Neural cell (in vitro differentiated cells): ENCODE results near the gene TENM3. TPM values are rescaled to one million over a fixed set of nuclear protein-coding genes. Genes with fewer than 3 reads are reported as not detected.

Experiments
- H2AFZ ChIP-seq: fragments of 200-600, 300-800 bp; sonication (generic), shearing (Covaris generic); 2 replicates; pipeline ENCODE4 v1.6.0; 2014; ENCODE audit warnings: low read depth, mild to moderate bottlenecking, antibody characterized with exemption, low read length, moderate library complexity
- H3F3A ChIP-seq: fragments of 200-600 bp; shearing (Covaris generic); 2 replicates; pipeline ENCODE4 v1.6.1; 2016; ENCODE audit warnings: mild to moderate bottlenecking, moderate library complexity, mixed read lengths, antibody characterized with exemption, low read length; ENCODE audit not compliant: insufficient read depth, poor library complexity, severe bottlenecking
- H3K27ac ChIP-seq: fragments of 200-600, 300-800 bp; sonication (generic), shearing (Covaris generic); 2 replicates; pipeline ENCODE4 v1.5.1; 2014; ENCODE audit warnings: mild to moderate bottlenecking, low read length, moderate library complexity
- H3K27me3 ChIP-seq: fragments of 300-800, 200-600 bp; sonication (generic), shearing (Covaris generic); 2 replicates; pipeline ENCODE4 v1.6.0; 2014; ENCODE audit warnings: mild to moderate bottlenecking, low read depth, low read length, moderate library complexity; ENCODE audit not compliant: insufficient read depth
- H3K36me3 ChIP-seq: fragments of 300-800, 200-600 bp; sonication (generic), shearing (Covaris generic); 2 replicates; pipeline ENCODE4 v1.5.1; 2014; ENCODE audit warnings: mild to moderate bottlenecking, antibody characterized with exemption, low read length, moderate library complexity; ENCODE audit not compliant: insufficient read depth
- H3K4me2 ChIP-seq: fragments of 300-800, 200-600 bp; sonication (generic), shearing (Covaris generic); 2 replicates; pipeline ENCODE4 v1.6.0; 2014; ENCODE audit warnings: mild to moderate bottlenecking, low read length
- H3K4me3 ChIP-seq: fragments of 300-800, 200-600 bp; sonication (generic), shearing (Covaris generic); 2 replicates; pipeline ENCODE4 v1.5.1; 2014; ENCODE audit warnings: mild to moderate bottlenecking, low read length, moderate library complexity
- H3K79me2 ChIP-seq: fragments of 200-600 bp; shearing (Covaris generic); replicated peaks from 2 replicates; pipeline ENCODE4 v1.6.0; 2014; ENCODE audit warnings: mild to moderate bottlenecking, low read length, moderate library complexity; ENCODE audit not compliant: insufficient read depth
- H3K9ac ChIP-seq: fragments of 300-800, 200-600 bp; sonication (generic), shearing (Covaris generic); 2 replicates; pipeline ENCODE4 v1.6.1; 2016; ENCODE audit warnings: mild to moderate bottlenecking, low read length, mixed read lengths
- H3K9me2 ChIP-seq: fragments of 200-600 bp; shearing (Covaris generic); 2 replicates; pipeline ENCODE4 v1.6.1; 2016; ENCODE audit warnings: mild to moderate bottlenecking, low read length, mixed read lengths; ENCODE audit not compliant: insufficient read depth
- H3K9me3 ChIP-seq: fragments of 200-600, 300-800 bp; sonication (generic), shearing (Covaris generic); 2 replicates; pipeline ENCODE4 v1.6.1; 2016; ENCODE audit warnings: mild to moderate bottlenecking, mixed run types, low read length, moderate library complexity, mixed read lengths
- H4K20me1 ChIP-seq: fragments of 200-600 bp; shearing (Covaris generic); 2 replicates; pipeline ENCODE4 v1.6.1; 2016; ENCODE audit warnings: mild to moderate bottlenecking, mixed run types; ENCODE audit not compliant: insufficient read depth
- CTCF ChIP-seq: fragments of 450-650 bp; IDR thresholded peaks from 2 replicates; pipeline ENCODE4 v1.5.1; 2014; ENCODE audit warnings: antibody characterized with exemption, mild to moderate bottlenecking, moderate library complexity; ENCODE audit not compliant: poor library complexity, severe bottlenecking
- EP300 ChIP-seq: fragments of 450-650 bp; conservative IDR thresholded peaks from 2 replicates; pipeline ENCODE4 v1.6.1; 2014; ENCODE audit warnings: antibody characterized with exemption, mild to moderate bottlenecking, moderate library complexity; ENCODE audit not compliant: poor library complexity, severe bottlenecking
- EZH2 ChIP-seq: fragments of 200-600, 300-800 bp; shearing (Covaris generic), sonication (generic); IDR thresholded peaks from 2 replicates; pipeline ENCODE4 v1.6.1; 2014; ENCODE audit warnings: antibody characterized with exemption, low read length, borderline replicate concordance, mild to moderate bottlenecking; ENCODE audit not compliant: insufficient read depth, poor library complexity, severe bottlenecking
- MXI1 ChIP-seq: fragments of 450-650 bp; conservative IDR thresholded peaks from 2 replicates; pipeline ENCODE4 v1.6.1; 2014; ENCODE audit warnings: antibody characterized with exemption, mild to moderate bottlenecking; ENCODE audit not compliant: poor library complexity, severe bottlenecking
- POLR2AphosphoS5 ChIP-seq: IDR thresholded peaks from 2 replicates; pipeline ENCODE4 v1.6.1; 2012
- RAD21 ChIP-seq: fragments of 450-650 bp; conservative IDR thresholded peaks from 2 replicates; pipeline ENCODE4 v1.6.1; 2014; ENCODE audit warnings: antibody characterized with exemption, mild to moderate bottlenecking, moderate library complexity
- REST ChIP-seq: IDR thresholded peaks from 2 replicates; pipeline ENCODE4 v1.6.1; 2012; ENCODE audit warnings: borderline replicate concordance
- SMC3 ChIP-seq: fragments of 450-650 bp; conservative IDR thresholded peaks from 2 replicates; pipeline ENCODE4 v1.6.1; 2014; ENCODE audit warnings: antibody characterized with exemption, mild to moderate bottlenecking, moderate library complexity; ENCODE audit not compliant: poor library complexity
- TAF1 ChIP-seq: IDR thresholded peaks from 2 replicates; pipeline ENCODE4 v1.6.1; 2012; ENCODE audit warnings: low read depth
- polyA plus RNA-seq: library from polyadenylated mRNA; depleted of rRNA; stranded (reverse); fragments of >200 nt; gene quantifications from 2 replicates; pipeline ENCODE4 v1.2.3, GENCODE V29; 2014

The TENM3 gene
- polyA plus RNA-seq, 1 donor from 2014 or later = 7.3 TPM

DNA sequence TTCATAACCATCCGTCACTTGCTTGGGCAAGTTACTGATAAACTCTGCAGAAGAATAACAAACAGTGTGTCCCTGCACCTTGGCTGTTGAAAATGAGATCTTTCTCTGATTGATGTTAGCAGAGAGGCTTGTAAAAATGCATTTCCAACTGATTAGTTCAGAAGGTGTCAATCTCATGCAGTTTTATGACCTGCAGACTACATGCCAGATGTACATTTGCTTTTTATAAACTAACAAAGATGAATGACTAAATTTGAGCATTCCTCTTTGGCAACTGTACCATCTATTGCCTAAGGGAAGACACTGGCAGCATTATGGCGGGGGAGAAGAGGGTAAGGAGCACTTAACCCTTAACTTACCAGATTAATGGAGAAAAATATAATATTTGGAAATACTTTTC, 481.2 kb downstream of the TENM3 start:
- no peak for TF ChIP-seq EP300
- TF ChIP-seq MXI1 = no peak
- TF ChIP-seq REST = no peak
- no peak for TF ChIP-seq POLR2AphosphoS5
- TF ChIP-seq SMC3 = no peak
- TF ChIP-seq EZH2 = no peak
- no peak for TF ChIP-seq TAF1
- Histone ChIP-seq H3K9me3 (no peaks in the 10 kb centered on the region), H3K9me2 (no peaks in the 10 kb centered on the region), H2AFZ (no peak overlapping the region), H3K4me3 (no peak overlapping the region), H3K36me3 (no peaks in the 10 kb centered on the region), H3K9ac (no peak overlapping the region), H3K27me3 (no peaks in the 10 kb centered on the region), H4K20me1 (no peaks in the 10 kb centered on the region), H3K79me2 (no peaks in the 10 kb centered on the region), H3K4me2 (no peak overlapping the region), H3F3A (no peaks in the 10 kb centered on the region), H3K27ac (no peak overlapping the region)

DNA sequence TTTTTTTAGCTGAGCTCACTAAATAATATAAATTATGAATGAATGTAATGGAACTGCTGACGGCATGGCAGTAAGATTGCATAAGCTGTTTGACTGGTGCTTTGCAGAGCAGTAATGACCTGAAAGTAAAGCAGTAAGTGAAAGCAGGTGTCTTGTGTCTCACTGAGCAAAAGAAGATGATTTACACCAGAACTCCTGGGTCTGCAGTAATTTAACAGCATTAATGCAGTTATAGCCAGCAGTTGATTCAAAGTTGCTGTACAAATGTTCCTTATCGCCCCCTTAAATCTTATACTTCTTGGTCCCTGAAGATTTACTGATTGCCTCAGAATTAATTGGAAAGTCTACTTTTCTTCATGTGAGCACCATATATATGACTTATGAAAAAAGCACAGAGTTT, 486.3 kb downstream of the TENM3 start:
- Histone ChIP-seq H2AFZ (no peak overlapping the region), H3K4me2 (no peak overlapping the region), H3K9ac (no peak overlapping the region), H3F3A (no peaks in the 10 kb centered on the region), H3K27ac (no peak overlapping the region), H3K9me3 (no peaks in the 10 kb centered on the region), H3K9me2 (no peaks in the 10 kb centered on the region), H4K20me1 (no peaks in the 10 kb centered on the region), H3K27me3 (no peaks in the 10 kb centered on the region), H3K4me3 (no peak overlapping the region), H3K79me2 (no peaks in the 10 kb centered on the region), H3K36me3 (no peaks in the 10 kb centered on the region)
- TF ChIP-seq EP300 (no peak), POLR2AphosphoS5 (no peak), REST (no peak), RAD21 (no peak), SMC3 (no peak), EZH2 (no peak), TAF1 (no peak), CTCF (no peak), MXI1 (no peak)
